Activated T-helper 1 cell treated with Interleukin-2 at 50 U/mL for 16 hours (primary cell): ENCODE results near the gene ZKSCAN4.

Experiments used
- DNase-seq: peaks from one replicate; pipeline ENCODE4 v3.0.0-alpha.2; 2020; ENCODE audit warnings: low read depth

ZKSCAN4 gene

DNA sequence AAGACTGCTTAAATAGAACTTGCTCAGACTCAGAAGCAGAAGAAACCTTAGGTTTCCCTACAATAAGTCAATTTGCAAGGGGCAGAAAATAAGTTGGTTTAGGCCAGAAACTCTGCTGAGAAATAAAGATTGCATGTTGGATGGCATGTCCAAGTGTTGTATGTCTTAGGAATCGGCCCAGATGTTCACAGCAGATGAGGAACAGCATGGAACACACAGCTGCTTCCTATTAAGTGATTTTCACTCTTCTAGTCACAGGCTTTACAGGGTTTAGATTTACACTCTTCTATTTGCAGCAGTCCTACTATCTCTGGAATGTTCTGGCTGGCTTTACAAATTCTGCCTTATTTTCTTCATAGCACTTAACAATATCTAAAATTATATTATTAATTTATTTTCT, 3.2 kb downstream of the ZKSCAN4 start:
- no peak for DNase-seq

GRCh38 chr6:28245206-28245941, 6.7 kb downstream of the ZKSCAN4 start:
- no peak for DNase-seq

DNA sequence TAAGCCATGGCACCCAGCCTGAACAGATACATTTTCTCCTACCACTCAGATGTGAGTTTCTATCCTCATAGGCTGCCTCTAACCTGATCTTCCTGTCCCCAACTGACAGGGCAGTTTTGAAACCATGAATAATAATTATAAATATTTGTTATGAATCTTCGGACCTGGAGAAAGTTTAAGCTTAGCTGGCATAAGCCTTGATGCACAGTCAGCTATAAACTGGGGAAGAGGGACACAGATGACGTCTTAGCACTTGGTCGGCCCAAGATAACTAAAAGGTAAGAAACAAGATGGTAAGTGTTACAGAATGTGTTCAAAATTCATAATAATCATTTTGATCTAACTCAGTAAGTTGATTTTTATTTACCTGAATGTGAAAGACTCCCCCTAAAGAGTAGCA, 8.1 kb downstream of the ZKSCAN4 start:
- no peak for DNase-seq

- no peak for DNase-seq
These were observed 11.6 kb downstream of the ZKSCAN4 start for GRCh38 chr6:28240471-28240870.

DNA sequence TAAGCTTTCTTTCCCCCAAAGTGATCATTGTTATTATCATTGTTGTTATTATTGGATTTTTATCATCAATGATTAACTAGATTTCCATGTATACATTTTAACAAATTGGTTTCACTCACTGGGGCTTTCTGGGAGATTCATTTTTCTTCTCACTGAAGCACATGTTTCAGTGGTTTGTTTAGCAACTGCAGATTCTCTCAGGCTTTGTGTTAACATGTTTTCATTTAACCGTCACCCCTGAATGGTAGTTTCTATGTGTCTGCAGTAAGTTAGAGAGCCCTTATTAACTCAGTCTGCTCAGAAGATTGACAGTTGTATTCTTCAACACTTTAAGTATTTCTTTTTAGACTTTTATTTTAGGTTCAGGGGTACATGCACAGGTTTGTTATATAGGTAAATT, 12.4 kb downstream of the ZKSCAN4 start:
- no peak for DNase-seq

GRCh38 chr6:28235912-28236452, 16.1 kb downstream of the ZKSCAN4 start:
- DNase-seq: no peak

DNA sequence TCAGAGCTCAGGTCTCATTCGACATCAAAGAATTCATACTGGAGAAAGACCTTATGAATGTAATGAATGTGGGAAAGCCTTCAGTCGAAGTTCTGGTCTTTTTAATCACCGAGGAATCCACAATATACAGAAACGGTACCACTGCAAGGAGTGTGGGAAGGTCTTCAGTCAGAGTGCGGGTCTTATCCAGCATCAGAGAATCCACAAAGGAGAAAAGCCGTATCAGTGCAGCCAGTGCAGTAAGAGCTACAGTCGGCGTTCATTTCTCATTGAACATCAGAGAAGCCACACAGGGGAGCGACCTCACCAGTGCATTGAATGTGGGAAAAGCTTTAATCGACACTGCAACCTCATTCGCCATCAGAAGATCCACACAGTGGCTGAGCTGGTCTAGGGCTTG, 19.3 kb downstream of the ZKSCAN4 start:
- no peak for DNase-seq

- DNase-seq: no peak
These were observed 25.6 kb downstream of the ZKSCAN4 start for GRCh38 chr6:28226460-28226859.

DNA sequence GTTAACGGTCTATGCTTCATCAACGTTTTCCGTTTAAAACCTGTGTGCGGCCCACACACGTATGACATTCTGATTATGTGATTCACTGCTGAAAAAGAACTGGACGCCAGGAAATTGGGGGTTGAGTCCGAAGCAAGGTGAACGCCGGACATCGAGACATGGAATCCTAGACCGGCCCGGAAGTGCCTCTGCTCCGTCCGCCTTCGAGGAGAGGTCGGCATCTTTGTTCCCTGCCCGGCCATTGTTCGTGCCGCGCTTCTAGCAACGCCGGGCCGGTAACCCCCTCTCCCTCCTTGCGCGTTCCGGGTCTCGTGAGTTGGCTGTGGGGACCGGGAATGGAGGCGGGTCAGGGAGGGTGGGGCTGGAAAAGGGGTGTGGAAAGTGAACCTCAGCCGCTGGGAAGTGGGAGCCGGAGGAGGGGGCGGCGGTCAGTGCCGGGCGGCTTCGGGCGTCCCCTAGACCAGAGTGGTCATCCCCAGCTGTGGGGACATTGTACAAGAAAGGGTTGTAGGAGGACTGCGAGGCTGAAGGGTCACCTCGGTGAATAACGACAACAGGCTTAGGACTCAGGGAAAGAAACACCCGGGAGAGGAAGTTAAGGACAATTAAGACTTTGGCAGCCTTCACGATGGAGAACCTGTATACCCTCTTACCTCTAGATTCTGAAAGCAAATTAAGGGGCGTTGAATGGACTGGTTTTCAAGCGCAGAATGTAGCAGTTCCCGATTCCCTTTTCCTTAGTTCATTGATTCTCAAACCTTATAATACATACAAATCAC, 26.8 kb downstream of the ZKSCAN4 start, which contains the start of gene ZSCAN9:
Gene ZSCAN9, plus strand, starts transcription at position 220 of the 779 bp plus-strand sequence. CDS start 1,810 bp downstream, outside the sequence.
- DNase-seq: no peak

- DNase-seq: no peak
These were observed 27.7 kb downstream of the ZKSCAN4 start for GRCh38 chr6:28224131-28225055.

DNA sequence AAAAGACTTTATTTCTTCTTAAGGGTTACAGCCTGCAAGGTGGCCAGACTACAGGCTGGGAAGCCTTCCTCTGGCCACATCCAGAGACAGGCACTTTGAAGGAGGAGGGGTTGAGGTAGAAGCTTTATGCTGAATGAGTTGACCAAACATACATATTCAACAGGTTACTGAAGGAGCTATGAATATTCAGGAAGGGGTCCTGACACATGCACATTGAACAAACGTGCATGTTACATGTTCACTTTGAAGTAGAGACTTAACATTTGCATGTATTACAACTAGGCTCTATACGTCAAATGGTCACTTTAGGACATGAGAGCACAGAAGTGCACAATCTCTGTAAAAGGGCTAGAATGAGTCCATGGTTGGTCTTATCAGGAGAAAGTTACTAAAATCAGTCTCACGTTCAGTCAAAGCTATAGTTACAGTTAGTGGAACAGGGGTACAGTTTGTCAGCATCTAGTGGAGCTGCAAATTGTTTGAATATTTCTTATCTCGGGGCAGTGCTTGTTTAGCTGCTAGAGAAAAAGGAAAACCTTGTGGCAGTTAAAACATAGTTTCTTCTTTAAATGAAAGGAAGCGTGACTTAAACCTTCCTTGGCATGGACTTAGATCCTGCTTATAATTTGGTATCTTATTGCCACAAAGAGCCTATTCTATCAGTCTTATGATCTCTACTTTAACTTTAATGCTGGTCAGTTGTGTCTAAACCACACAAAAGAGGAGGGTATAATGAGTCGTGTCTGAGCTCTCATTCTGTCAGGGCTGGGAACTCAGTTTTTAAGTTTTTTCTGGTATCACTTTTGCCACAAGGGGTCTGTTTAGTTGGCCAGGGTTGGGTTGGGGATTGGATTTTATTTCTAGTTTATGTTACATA, 31.6 kb downstream of the ZKSCAN4 start:
- DNase-seq: no peak

DNA sequence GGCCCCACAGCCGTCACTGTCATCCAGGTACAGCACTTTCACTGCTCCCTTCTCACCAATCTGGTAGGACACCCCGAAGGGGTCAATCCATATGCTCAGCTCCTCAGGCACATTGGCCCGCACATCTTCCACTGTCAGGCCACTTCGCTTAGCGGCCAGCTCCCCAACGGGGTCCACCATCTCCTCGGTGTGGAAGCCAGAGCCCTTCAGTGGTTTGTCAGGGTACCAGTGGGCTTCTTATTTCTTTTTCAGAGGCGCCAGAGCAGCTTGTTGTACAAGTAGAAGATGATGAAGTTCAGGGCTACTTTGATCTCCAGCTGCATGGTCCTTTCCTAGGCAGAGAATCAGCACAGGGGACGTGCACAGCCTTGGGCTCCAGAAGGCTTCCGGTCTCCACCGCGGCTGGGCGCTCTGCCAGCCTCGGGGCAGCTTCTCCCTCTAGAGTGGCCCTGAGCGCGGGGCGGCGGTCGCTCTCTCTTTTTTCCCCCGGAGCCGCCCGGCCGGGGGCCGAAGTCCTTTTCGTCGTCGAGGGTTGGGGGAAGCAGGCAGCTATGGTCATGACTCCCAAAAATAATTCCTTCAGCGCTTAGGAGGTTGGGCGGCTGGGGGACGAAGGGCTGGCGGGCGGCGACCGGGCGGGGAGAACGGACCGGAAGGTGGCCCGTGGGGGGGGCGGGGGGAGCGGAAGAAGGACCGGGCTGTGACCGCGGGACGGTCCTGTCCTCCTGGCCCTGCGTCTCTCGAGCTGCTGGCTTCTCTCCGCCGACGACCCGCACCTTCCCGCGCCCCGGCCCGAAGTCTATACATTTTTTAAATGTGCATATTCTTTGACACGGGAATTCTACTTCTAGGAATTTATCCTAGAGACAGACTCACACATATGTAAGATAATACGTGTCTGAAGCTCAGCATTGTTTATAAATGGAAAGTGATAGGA, 33.5 kb downstream of the ZKSCAN4 start:
- DNase-seq: no peak

DNA sequence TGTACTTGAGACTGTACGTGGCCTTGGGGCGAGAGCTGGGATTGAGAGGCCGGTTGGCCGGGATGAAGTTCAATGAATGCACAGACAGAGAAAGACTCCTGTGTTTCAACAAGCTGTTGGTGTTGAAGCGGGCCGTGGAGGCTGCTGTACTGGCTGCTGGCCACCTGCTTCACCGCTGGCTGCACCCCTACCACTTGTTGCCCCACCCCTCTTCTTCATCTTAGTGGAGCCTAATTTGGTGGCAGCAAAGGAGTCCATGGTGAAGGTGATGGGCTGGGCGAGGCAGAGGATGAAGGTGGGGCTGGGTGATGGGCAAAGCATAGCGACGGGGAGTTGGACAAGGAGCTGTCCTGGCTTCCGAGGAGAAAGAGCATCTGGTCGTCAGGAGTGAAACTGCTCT, 34.2 kb downstream of the ZKSCAN4 start:
- no peak for DNase-seq

DNA sequence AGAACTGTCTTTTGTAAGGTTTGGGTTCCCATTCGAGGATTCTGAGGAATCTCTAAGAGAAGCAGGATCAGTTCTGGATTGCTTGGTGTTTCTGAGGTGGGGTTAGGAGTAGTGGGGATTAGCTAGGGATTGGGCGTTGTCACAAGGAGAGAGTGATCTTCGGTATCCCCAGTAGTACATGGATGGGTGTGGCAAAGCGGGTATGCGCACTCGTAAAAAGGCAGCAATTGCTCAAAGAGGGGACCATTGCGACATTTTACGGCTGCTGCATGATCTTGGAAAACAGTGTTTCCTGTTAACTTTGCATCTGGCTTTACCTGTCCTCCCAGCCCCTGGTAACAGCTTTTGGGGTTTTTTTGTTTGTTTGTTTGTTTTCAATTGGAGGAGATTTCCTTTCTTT, 36.6 kb downstream of the ZKSCAN4 start:
- no peak for DNase-seq

DNA sequence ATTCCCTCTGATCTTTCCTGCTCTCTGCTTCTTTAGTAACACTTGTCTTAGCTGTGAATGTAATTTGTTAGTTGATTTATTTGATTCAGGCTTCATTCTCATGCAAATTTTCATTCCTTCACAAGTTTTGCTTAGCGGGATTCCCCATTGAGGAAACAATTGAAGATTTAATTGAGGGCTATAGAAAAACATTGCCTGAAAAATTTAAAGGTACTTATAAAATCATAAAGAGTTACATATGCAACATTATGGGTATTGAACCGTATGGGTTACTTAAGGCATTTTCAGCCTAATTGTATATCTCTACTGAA, 38.9 kb downstream of the ZKSCAN4 start:
- DNase-seq: no peak

DNA sequence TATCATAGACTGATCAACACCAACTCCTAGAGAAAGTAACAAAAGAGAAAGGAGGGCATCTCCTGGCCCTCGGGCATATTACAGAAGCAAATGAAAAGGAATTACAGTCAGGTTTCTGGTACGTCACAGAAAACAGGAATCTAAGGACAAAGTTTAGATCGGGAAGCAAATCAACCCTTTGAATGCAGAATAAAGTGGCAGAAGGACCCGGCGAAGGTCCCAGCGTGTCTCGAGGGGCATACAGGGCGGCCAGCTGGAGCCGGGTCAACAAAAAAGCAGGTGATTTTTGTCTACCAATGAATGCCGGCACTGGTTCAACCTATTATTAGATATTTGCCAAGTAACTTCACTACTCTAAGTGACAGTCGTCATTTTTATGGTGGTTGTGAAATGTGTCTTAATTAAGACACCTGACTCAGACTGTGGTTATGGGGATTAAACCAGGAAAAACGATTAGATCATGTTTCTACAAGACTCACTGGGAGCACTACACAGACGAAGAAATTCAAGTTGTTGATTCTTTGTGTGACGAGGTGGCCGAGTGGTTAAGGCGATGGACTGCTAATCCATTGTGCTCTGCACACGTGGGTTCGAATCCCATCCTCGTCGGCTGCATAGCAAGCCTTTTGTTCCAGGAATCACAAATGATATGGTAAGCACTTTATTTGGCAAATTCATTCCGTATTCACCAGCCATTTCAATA, 39.4 kb downstream of the ZKSCAN4 start:
- no peak for DNase-seq

- no peak for DNase-seq
These were observed 40.1 kb downstream of the ZKSCAN4 start for GRCh38 chr6:28211840-28212509.

DNA sequence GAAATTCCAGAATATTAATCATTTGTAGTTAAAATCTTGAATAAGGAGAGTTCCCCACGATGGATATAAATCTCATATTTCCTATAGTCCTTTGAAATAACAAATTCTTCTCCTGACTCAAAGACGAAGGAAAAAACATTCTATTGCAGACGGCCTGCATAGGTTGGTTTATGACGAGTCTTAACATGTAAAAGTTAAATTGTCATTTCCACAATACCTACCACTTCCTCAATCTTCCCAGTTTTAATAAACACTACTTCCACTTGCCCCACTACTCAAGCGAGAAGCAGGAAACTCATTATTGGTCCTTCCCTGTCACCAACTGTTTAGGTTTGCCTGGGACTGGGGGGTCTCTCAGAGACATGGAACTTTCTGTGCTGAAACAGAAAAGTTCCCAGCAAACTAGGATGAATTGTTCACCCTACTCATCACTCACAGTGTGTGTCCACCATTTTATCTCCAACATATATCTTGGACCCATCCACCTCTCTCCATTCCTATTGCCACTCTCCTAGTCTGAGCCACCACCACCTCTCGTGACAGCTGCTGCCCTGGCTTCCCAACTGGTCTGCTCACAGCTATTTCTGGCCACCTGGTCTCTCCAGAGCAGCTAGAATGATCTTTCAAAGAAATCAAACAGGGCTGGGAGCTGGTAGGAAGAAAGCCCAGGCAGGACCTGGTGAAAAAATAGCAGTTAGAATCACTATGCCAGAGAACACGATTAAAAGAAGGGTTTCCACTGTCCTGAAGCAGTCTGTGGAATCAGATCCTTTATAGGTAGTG, 42.1 kb downstream of the ZKSCAN4 start:
- DNase-seq: no peak
